Loucy (cell line): Measurements from ENCODE around the gene PLEKHG4B.

Experiments
- H2AFZ ChIP-seq: fragments of 200-600 bp; sonication (generic); 2 replicates; pipeline ENCODE4 v1.6.0; 2016; ENCODE audit warnings: antibody characterized with exemption, mild to moderate bottlenecking, low read length, moderate library complexity
- H3F3A ChIP-seq: fragments of 200-600 bp; 2 replicates; pipeline ENCODE4 v1.6.0; 2016; ENCODE audit warnings: antibody characterized with exemption, low read depth, mild to moderate bottlenecking
- H3K27me3 ChIP-seq: fragments of 200-600 bp; sonication (generic); 2 replicates; pipeline ENCODE4 v1.6.1; 2014; ENCODE audit warnings: low read length, mild to moderate bottlenecking; ENCODE audit not compliant: insufficient read depth, poor library complexity, severe bottlenecking
- H3K36me3 ChIP-seq: fragments of 200-600 bp; sonication (generic); 2 replicates; pipeline ENCODE4 v1.6.1; 2016; ENCODE audit warnings: low read length; ENCODE audit not compliant: insufficient read depth
- H3K4me1 ChIP-seq: fragments of 200-600 bp; sonication (generic); 2 replicates; pipeline ENCODE4 v1.5.1; 2014; ENCODE audit warnings: low read length, mild to moderate bottlenecking; ENCODE audit not compliant: insufficient read depth, poor library complexity, severe bottlenecking
- H3K4me2 ChIP-seq: fragments of 200-600 bp; sonication (generic); 2 replicates; pipeline ENCODE4 v1.6.0; 2014; ENCODE audit warnings: antibody characterized with exemption, low read length, low read depth, mild to moderate bottlenecking; ENCODE audit not compliant: poor library complexity, severe bottlenecking
- H3K4me3 ChIP-seq: fragments of 200-600 bp; sonication (generic); 2 replicates; pipeline ENCODE4 v1.5.1; 2014; ENCODE audit warnings: low read length, mild to moderate bottlenecking, mixed read lengths; ENCODE audit not compliant: poor library complexity, severe bottlenecking
- H3K79me2 ChIP-seq: fragments of 200-600 bp; sonication (generic); 2 replicates; pipeline ENCODE4 v1.6.1; 2014; ENCODE audit warnings: low read length; ENCODE audit not compliant: insufficient read depth
- H3K9ac ChIP-seq: fragments of 200-600 bp; sonication (generic); 2 replicates; pipeline ENCODE4 v1.6.0; 2014; ENCODE audit warnings: mild to moderate bottlenecking, low read depth, low read length, moderate library complexity; ENCODE audit not compliant: poor library complexity, severe bottlenecking
- H3K9me2 ChIP-seq: fragments of 200-600 bp; sonication (generic); replicated peaks from 2 replicates; pipeline ENCODE4 v1.6.1; 2016; ENCODE audit warnings: low read depth, low read length, mixed read lengths
- H3K9me3 ChIP-seq: fragments of 200-600 bp; sonication (generic); 2 replicates; pipeline ENCODE4 v1.6.1; 2014; ENCODE audit warnings: mild to moderate bottlenecking, antibody characterized with exemption, low read length, low read depth; ENCODE audit not compliant: insufficient read depth
- H4K20me1 ChIP-seq: fragments of 200-600 bp; sonication (generic); 2 replicates; pipeline ENCODE4 v1.6.0; 2014; ENCODE audit warnings: antibody characterized with exemption, low read length, mild to moderate bottlenecking; ENCODE audit not compliant: insufficient read depth, poor library complexity, severe bottlenecking
- EZH2phosphoT487 ChIP-seq: fragments of 200-600 bp; IDR thresholded peaks from 2 replicates; pipeline ENCODE4 v1.6.1; 2018; ENCODE audit warnings: antibody characterized with exemption, mild to moderate bottlenecking, moderate library complexity, borderline replicate concordance
- TF ChIP-seq, protein P1 (sequence below): fragments of 200-600 bp; sonication (generic); conservative IDR thresholded peaks from 2 replicates; pipeline ENCODE4 v1.5.1; 2014; ENCODE audit warnings: mild to moderate bottlenecking, antibody characterized with exemption, low read length

The PLEKHG4B gene

DNA sequence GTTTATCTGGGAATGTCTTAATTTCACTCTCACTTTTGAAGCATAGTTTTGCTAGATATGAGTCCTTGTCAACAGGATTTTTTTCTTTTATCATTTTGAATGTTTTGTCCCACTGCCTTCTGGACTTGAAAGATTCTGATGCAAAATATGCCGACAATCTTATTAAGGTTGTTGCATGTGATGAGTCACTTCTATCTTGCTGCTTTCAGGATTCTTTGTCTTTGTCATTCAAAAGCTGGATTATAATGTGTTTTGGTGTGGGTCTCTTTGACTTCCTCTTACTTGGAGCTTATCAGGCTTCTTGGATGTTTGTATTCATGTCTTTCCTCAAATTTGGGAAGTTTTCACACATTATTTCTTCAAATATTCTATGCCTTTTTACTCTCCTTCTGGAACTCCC is 33.8 kb downstream of the PLEKHG4B start:
- Histone ChIP-seq H3K9me3 (peaks cover 23% of the 10 kb centered on the region), H2AFZ (no peak overlapping the region), H3K4me3 (no peak overlapping the region), H3K27me3 (no peaks in the 10 kb centered on the region), H3K4me1 (peaks cover 9% of the 10 kb centered on the region), H3K36me3 (no peaks in the 10 kb centered on the region), H3F3A (no peaks in the 10 kb centered on the region), H3K9ac (no peak overlapping the region), H3K4me2 (no peak overlapping the region), H3K79me2 (no peaks in the 10 kb centered on the region), H3K9me2 (no peaks in the 10 kb centered on the region), H4K20me1 (no peaks in the 10 kb centered on the region)
- TF ChIP-seq EZH2phosphoT487 = no peak
- TF ChIP-seq, protein P1, sequence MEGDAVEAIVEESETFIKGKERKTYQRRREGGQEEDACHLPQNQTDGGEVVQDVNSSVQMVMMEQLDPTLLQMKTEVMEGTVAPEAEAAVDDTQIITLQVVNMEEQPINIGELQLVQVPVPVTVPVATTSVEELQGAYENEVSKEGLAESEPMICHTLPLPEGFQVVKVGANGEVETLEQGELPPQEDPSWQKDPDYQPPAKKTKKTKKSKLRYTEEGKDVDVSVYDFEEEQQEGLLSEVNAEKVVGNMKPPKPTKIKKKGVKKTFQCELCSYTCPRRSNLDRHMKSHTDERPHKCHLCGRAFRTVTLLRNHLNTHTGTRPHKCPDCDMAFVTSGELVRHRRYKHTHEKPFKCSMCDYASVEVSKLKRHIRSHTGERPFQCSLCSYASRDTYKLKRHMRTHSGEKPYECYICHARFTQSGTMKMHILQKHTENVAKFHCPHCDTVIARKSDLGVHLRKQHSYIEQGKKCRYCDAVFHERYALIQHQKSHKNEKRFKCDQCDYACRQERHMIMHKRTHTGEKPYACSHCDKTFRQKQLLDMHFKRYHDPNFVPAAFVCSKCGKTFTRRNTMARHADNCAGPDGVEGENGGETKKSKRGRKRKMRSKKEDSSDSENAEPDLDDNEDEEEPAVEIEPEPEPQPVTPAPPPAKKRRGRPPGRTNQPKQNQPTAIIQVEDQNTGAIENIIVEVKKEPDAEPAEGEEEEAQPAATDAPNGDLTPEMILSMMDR = no peak

DNA sequence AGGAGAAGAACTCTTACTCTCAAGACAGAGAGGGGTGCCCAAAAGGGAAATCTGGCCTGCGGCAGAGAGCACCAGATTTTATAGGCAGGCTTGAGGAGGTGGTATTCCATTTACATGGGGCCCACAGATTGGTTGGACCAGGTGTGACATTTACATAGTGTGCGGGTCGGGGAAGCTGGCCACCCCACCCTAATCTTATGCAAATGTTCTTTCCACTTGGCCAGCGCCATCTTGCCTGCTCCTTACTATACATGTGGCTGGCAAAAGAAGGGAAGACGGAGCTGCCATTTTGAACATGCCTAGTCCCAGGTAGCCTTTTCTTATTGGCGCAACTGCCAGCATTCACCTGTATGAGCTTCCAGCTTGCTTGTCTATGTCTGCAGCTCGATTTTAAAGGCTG is 34.8 kb downstream of the PLEKHG4B start:
- no peaks in the 10 kb centered on the region for H3K36me3 ChIP-seq
- no peaks in the 10 kb centered on the region for H3K27me3 ChIP-seq
- H3K9ac ChIP-seq = no peak overlapping the region
- H3K4me3 ChIP-seq = no peak overlapping the region
- H3K4me1 ChIP-seq = peaks cover 9% of the 10 kb centered on the region
- no peaks in the 10 kb centered on the region for H4K20me1 ChIP-seq
- H3K79me2 ChIP-seq = no peaks in the 10 kb centered on the region
- H3K9me3 ChIP-seq = peaks cover 15% of the 10 kb centered on the region; the same call in 1 of the 2 replicates
- no peaks in the 10 kb centered on the region for H3F3A ChIP-seq
- no peaks in the 10 kb centered on the region for H3K9me2 ChIP-seq
- no peak overlapping the region for H3K4me2 ChIP-seq
- no peak overlapping the region for H2AFZ ChIP-seq
- TF ChIP-seq, protein P1 = no peak
- no peak for TF ChIP-seq EZH2phosphoT487

DNA sequence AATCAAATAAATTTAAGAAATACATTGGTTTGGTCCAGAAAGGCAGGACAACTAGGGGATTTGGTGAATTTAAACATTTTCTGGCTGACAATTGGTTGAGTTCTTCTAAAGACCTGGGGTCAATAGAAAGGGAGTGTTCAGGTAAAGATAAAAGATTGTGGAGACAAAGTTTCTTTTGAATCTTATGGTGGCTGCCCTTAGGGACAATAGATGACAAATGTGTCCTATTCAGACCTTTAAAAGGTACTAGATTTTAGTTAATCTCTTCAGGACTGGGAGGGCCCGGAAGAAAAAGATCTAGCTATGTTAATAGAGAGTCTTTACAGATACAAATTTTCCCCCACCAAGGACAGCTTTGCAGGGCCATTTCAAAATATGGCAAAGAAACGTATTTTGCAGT is 35.9 kb downstream of the PLEKHG4B start:
- no peak overlapping the region for H3K9ac ChIP-seq
- TF ChIP-seq, protein P1 = no peak
- no peak for TF ChIP-seq EZH2phosphoT487
- no peaks in the 10 kb centered on the region for H3K9me2 ChIP-seq
- H3K27me3 ChIP-seq = no peaks in the 10 kb centered on the region
- no peak overlapping the region for H3K4me2 ChIP-seq
- H3F3A ChIP-seq = no peaks in the 10 kb centered on the region
- H2AFZ ChIP-seq = no peak overlapping the region
- no peak overlapping the region for H3K4me3 ChIP-seq
- H4K20me1 ChIP-seq = no peaks in the 10 kb centered on the region
- peaks cover 9% of the 10 kb centered on the region for H3K4me1 ChIP-seq
- peaks cover 12% of the 10 kb centered on the region; the same call in 1 of the 2 replicates for H3K9me3 ChIP-seq
- H3K79me2 ChIP-seq = no peaks in the 10 kb centered on the region
- no peaks in the 10 kb centered on the region for H3K36me3 ChIP-seq
